ENCODE data around the gene ASIC1. TPM values are rescaled to one million over a fixed set of nuclear protein-coding genes. Genes with fewer than 3 reads are reported as not detected.
A peak's percentile ranks its signal among the peaks of the same experiment; 100 is the strongest.

ASIC1 gene
- total and polyA plus RNA-seq, 7 donors: 1.3 to 6.9 (median 4.2) TPM; not detected in 1

DNA sequence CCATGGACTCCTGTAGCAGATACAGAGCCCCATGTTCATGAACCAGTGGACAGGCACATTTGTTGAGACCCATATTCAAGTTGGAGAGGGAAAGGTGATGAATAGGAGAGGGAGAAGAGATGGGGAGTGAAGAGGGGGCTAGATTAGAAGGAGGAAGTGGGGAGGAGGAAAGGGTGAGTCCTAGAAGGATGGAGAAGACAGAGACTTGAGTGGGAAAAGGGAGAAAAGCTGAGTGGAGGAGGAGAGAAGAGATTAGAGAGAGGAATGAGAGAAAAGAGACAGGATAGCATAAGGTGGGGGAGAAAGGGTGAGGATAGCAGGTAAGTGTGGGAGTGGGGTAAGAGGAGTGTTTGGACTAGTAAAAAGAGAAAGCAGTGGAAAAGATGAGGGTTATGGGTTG is 4.9 kb upstream of the ASIC1 start:
- Histone ChIP-seq H3K36me3 (no peaks in the 10 kb centered on the region), H3K4me1 (peaks cover 0 to 35% (median 30%) of the 10 kb centered on the region in 4 donors), H3K9me3 (no peaks in the 10 kb centered on the region), H3K27ac (no peak overlapping the region), H3K4me3 (no peak overlapping the region), H3K27me3 (no peaks in the 10 kb centered on the region)
- intact Hi-C loops (cut with DNase I): no loop called here
- no peak for TF ChIP-seq POLR2A (IDR thresholded peaks at IDR 0.05)
- DNase-seq: no peak

DNA sequence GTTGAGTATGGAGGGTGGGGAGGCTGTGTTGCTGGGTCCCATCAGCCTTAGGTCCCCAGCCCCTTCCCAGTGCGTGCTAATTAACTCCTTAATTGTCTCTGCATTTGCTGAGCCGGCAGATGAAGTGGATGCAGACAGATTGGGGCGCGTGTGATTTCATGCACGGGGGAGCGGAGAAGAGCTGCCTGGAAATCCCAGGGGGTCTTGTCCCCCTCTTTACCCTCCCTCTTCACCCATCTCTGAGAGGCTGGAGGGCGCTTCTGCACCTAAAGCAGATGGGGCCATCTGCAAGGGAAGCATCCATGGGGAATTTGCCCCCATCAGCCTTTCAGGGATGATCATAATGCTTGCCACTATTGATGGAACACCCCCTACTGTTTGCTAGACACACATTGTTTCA is 4.4 kb upstream of the ASIC1 start:
- Histone ChIP-seq H3K27me3 (no peaks in the 10 kb centered on the region), H3K9me3 (no peaks in the 10 kb centered on the region), H3K4me1 (peaks cover 0 to 38% (median 33%) of the 10 kb centered on the region in 4 donors), H3K36me3 (no peaks in the 10 kb centered on the region), H3K27ac (no peak overlapping the region), H3K4me3 (no peak overlapping the region)
- 93 to 96% methylated on average over 7 of the region's 7 CpGs for WGBS, 2 donors
- intact Hi-C loops (cut with DNase I): no loop called here
- no peak for DNase-seq
- no peak for TF ChIP-seq EP300 (IDR thresholded peaks at IDR 0.05)
- no peak for TF ChIP-seq POLR2A (IDR thresholded peaks at IDR 0.05)
- no peak for TF ChIP-seq POLR2AphosphoS5 (IDR thresholded peaks at IDR 0.05)
- TF ChIP-seq, protein P1, sequence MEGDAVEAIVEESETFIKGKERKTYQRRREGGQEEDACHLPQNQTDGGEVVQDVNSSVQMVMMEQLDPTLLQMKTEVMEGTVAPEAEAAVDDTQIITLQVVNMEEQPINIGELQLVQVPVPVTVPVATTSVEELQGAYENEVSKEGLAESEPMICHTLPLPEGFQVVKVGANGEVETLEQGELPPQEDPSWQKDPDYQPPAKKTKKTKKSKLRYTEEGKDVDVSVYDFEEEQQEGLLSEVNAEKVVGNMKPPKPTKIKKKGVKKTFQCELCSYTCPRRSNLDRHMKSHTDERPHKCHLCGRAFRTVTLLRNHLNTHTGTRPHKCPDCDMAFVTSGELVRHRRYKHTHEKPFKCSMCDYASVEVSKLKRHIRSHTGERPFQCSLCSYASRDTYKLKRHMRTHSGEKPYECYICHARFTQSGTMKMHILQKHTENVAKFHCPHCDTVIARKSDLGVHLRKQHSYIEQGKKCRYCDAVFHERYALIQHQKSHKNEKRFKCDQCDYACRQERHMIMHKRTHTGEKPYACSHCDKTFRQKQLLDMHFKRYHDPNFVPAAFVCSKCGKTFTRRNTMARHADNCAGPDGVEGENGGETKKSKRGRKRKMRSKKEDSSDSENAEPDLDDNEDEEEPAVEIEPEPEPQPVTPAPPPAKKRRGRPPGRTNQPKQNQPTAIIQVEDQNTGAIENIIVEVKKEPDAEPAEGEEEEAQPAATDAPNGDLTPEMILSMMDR (IDR thresholded peaks at IDR 0.05): no peak

DNA sequence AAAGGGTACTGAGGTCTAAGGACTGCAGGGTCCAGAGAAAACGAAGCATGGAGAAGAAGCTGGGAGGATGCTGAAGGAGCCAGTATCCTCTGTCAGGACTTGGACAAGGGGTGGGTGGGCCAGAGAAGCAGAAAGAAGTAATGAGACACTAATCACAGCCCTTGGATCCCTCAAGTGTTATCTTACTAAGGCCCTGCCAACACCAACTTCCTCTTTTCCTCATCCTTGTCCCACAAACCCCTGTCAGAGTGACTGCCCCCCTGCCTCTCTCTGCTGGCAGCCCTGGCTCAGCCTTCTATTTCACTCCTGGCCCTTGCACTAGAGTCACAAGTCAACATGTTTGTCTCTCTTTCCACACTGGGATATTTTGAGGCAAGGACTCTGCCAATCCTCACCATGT is 3.8 kb upstream of the ASIC1 start:
- DNase-seq: no peak
- Histone ChIP-seq H3K9me3 (no peaks in the 10 kb centered on the region), H3K4me3 (no peak overlapping the region), H3K27me3 (no peaks in the 10 kb centered on the region), H3K36me3 (no peaks in the 10 kb centered on the region), H3K27ac (no peak overlapping the region), H3K4me1 (peaks cover 0 to 44% (median 37%) of the 10 kb centered on the region in 4 donors)
- TF ChIP-seq EP300 (IDR thresholded peaks at IDR 0.05): no peak
- TF ChIP-seq POLR2AphosphoS5 (IDR thresholded peaks at IDR 0.05): no peak
- no peak for TF ChIP-seq POLR2A (IDR thresholded peaks at IDR 0.05)
- 75 to 80% methylated on average over 1 of the region's 1 CpG for WGBS, 2 donors
- intact Hi-C loops (cut with DNase I): no loop called here

DNA sequence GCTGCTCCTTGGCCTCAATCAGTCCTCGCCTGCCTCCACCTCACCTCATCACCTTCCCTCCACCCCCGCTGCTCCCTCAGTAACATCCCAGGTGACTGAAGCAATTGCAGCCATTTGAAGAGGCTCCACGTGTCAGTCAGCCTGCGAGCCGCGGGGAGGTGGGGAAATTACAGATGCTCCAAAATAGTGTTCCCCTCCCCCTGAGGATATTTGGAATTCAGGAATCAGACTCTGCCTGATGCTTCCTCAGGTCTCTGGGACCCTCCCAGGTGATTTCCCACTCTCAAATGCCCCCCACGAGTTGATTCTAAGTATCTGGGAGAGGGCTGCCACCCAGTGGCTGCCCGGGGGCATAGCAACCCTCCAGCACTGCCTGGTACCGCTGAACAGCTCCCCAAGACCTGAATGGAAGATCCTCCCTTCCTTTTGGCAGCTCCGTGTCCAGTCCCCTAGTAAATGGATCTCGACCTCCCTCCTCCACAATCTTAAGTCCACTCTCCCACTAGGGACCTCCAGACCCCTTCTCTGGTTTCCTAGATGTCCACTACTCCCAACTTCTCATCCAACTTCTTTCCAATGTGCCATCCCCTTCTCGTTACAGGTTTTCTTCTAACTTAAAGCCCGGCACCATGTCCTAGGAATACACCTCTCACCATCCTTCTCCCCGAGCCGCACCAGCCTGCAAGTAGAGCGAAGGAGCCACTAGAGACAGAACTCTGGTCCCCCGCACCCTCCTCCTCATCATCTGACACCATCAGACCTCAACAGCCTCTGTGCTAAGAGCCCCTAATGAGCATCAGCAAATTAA is 1.4 kb upstream of the ASIC1 start:
- Histone ChIP-seq H3K4me1 (peaks cover 0 to 32% (median 25%) of the 10 kb centered on the region in 4 donors), H3K4me3 (peak overlapping the region in 1 of 4 donors; percentile 10), H3K27ac (no peak overlapping the region), H3K27me3 (no peaks in the 10 kb centered on the region), H3K36me3 (peaks cover 0 to 8% (median 0%) of the 10 kb centered on the region in 4 donors), H3K9me3 (no peaks in the 10 kb centered on the region)
- intact Hi-C loops (cut with DNase I): loop anchor here (1.0 to 2.0 kb wide), 2 partner anchors 17 to 82 kb away; no protein-coding TSS in a partner anchor
- WGBS, 2 donors: 5 to 10% methylated on average over 17 of the region's 17 CpGs
- DNase-seq: no peak
- TF ChIP-seq, protein P1 (IDR thresholded peaks at IDR 0.05): peak; percentile 86 to 99 (median 94)
- TF ChIP-seq POLR2A (IDR thresholded peaks at IDR 0.05): no peak

DNA sequence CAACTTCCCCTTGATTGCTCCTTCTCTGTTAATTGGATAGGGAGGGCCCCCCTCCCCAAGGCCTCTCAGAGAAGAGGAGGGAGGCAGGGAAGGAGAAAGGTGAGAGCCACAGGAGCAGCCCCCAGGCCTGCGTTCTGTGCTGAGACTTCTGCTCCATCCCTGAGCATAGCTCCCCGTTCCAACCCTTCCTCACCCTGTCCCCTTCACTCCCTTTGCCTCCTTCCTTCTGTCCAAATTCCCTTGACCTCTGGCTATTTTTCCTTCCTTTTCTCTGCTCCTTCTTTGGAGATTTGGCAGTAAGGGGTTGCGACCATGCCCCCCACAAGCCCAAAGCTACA is 788 bp upstream of the ASIC1 start:
- Histone ChIP-seq H3K4me1 (peaks cover 0 to 30% (median 25%) of the 10 kb centered on the region in 4 donors), H3K36me3 (peaks cover 0 to 8% (median 0%) of the 10 kb centered on the region in 4 donors), H3K27ac (peak overlapping the region in 1 of 4 donors; percentile 82), H3K27me3 (no peaks in the 10 kb centered on the region), H3K4me3 (peak overlapping the region in 3 of 4 donors; percentile 65 to 75 (median 70)), H3K9me3 (no peaks in the 10 kb centered on the region)
- no peak for DNase-seq
- TF ChIP-seq EP300 (IDR thresholded peaks at IDR 0.05) (no peak), POLR2AphosphoS5 (IDR thresholded peaks at IDR 0.05) (no peak), POLR2A (IDR thresholded peaks at IDR 0.05) (no peak)
- TF ChIP-seq, protein P1 (IDR thresholded peaks at IDR 0.05): no peak
- WGBS, 2 donors: 23 to 25% methylated on average over 3 of the region's 3 CpGs
- intact Hi-C loops (cut with DNase I): loop anchor here (1.0 to 2.0 kb wide), 2 partner anchors 18 to 82 kb away; no protein-coding TSS in a partner anchor
